AG09309 (cell line): Measurements from ENCODE around the gene TAF13.
"Not testable (repeated sequence)": the region's sequence is repeated elsewhere in the genome, so short reads cannot be mapped to it uniquely, and the experiment has no call there.

Experiments used
- DNase-seq: peaks from one replicate; pipeline ENCODE4 v3.0.0-alpha.2; 2010; ENCODE audit warnings: low read depth
- H3K4me3 ChIP-seq: 2 replicates; pipeline ENCODE4 v1.5.1; 2011; ENCODE audit warnings: mild to moderate bottlenecking, low read depth, low read length, moderate library complexity; ENCODE audit not compliant: control insufficient read depth
- CTCF ChIP-seq: IDR thresholded peaks from 2 replicates; pipeline ENCODE4 v1.5.1; 2011; ENCODE audit warnings: mild to moderate bottlenecking, low read depth, low read length, inconsistent platforms; ENCODE audit not compliant: insufficient read depth, control insufficient read depth; ENCODE audit errors: missing control alignments

TAF13 gene

GRCh38 chr1:109040989-109041620 lies 34.7 kb downstream of the TAF13 start:
- H3K4me3 ChIP-seq = peak overlapping the region; percentile 100
- TF ChIP-seq CTCF = no peak
- no peak for DNase-seq

GRCh38 chr1:109040627-109040988 lies 35.2 kb downstream of the TAF13 start:
- peak overlapping the region; percentile 100 for H3K4me3 ChIP-seq
- no peak for TF ChIP-seq CTCF

GRCh38 chr1:109034382-109034781 lies 41.4 kb downstream of the TAF13 start:
- TF ChIP-seq CTCF = no peak
- no peak overlapping the region for H3K4me3 ChIP-seq
- no peak for DNase-seq

More at GRCh38 chr1:109040627-109040988, 35.2 kb downstream of the TAF13 start:
- no peak for DNase-seq

- not testable (repeated sequence) for H3K4me3 ChIP-seq, DNase-seq
These were observed 46.3 kb downstream of the TAF13 start for GRCh38 chr1:109029493-109029892.

GRCh38 chr1:109027841-109028240 lies 48.0 kb downstream of the TAF13 start:
- no peak for DNase-seq
- no peak overlapping the region for H3K4me3 ChIP-seq
- peak; percentile 4 for TF ChIP-seq CTCF

- no peak for TF ChIP-seq CTCF
- DNase-seq = no peak
- no peak overlapping the region for H3K4me3 ChIP-seq
These were observed 50.1 kb downstream of the TAF13 start for GRCh38 chr1:109025694-109026093.

GRCh38 chr1:109024646-109025045 lies 51.2 kb downstream of the TAF13 start:
- no peak overlapping the region for H3K4me3 ChIP-seq
- DNase-seq = no peak
- TF ChIP-seq CTCF = no peak
